HCT116 (cell line): ENCODE results near the gene SUPT3H. TPM values are rescaled to one million over a fixed set of nuclear protein-coding genes. Genes with fewer than 3 reads are reported as not detected.

Experiments used
- ATAC-seq: fragments of 200-7000 bp; cut with Tn5 transposase; 2 replicates; pipeline ENCODE4 v1.9.1; 2020; ENCODE audit warnings: mild to moderate bottlenecking, moderate library complexity
- BruUV-seq: library from RNA; stranded (reverse); fragments of 400-500 nt; replicated peaks from 2 replicates; lab custom pipeline; 2021; lab: Mats Ljungman, UMichigan
- CTCF ChIA-PET: fragments of 300-600 bp; sonication (Branson Sonifier 250); formaldehyde crosslinking; loops from one replicate; lab custom pipeline; 2021; ENCODE audit warnings: antibody characterized with exemption; lab: Charles Lee
- POLR2A ChIA-PET: fragments of 300-600, 350-600 bp; sonication (Branson Sonifier 250); formaldehyde crosslinking; loops from one replicate; lab custom pipeline; 2021; ENCODE audit warnings: antibody characterized with exemption; lab: Charles Lee
- RAD21 ChIA-PET, 2 experiments: fragments of 300-600 bp; sonication (Branson Sonifier 250); formaldehyde crosslinking; loops; one replicate each; lab custom pipeline; 2023; ENCODE audit warnings: low total read pairs in 2 of 2; ENCODE audit not compliant: uncharacterized antibody in 2 of 2, unreplicated experiment in 2 of 2, low non-redundant PET in 1 of 2; lab: Charles Lee
- DNase-seq: peaks from one replicate; pipeline ENCODE4 v3.0.0-alpha.2; 2010; ENCODE audit warnings: low read depth, low spot score
- H2AFZ ChIP-seq: fragments of 200-600 bp; shearing (Covaris generic), sonication (generic); 2 replicates; pipeline ENCODE4 v1.6.1; 2017; ENCODE audit warnings: low read depth, mixed run types, mixed read lengths, antibody characterized with exemption, low read length; ENCODE audit not compliant: poor library complexity, severe bottlenecking
- H3K27ac ChIP-seq: 2 replicates; pipeline ENCODE4 v1.5.1; 2012; ENCODE audit warnings: low read depth, low read length
- H3K27me3 ChIP-seq: fragments of 200-600 bp; sonication (generic); 2 replicates; pipeline ENCODE4 v1.6.1; 2016; ENCODE audit warnings: mixed run types, low read length, mixed read lengths; ENCODE audit not compliant: insufficient read depth
- H3K36me3 ChIP-seq, 2 experiments: fragments of 200-500 bp in 1 of 2; fragments of 200-600 bp in 1 of 2; sonication (Bioruptor generic) in 1 of 2; sonication (generic) in 1 of 2; 2 replicates each; pipeline versions ENCODE4 v1.5.1 to v1.6.1; 2014 to 2016; ENCODE audit warnings: low read length in 2 of 2, inconsistent platforms in 1 of 2, mixed read lengths in 1 of 2, mixed run types in 1 of 2; ENCODE audit not compliant: insufficient read depth in 2 of 2, control insufficient read depth in 1 of 2
- H3K4me1 ChIP-seq, 2 experiments: fragments of 200-600 bp in 1 of 2; sonication (generic) in 1 of 2; 2 replicates each; pipeline versions ENCODE4 v1.5.1 to v1.6.1; 2012 to 2017; ENCODE audit warnings: low read length in 2 of 2, inconsistent platforms in 1 of 2, mild to moderate bottlenecking in 1 of 2, mixed read lengths in 1 of 2, mixed run types in 1 of 2, moderate library complexity in 1 of 2; ENCODE audit not compliant: insufficient read depth in 2 of 2, control insufficient read depth in 1 of 2
- H3K4me2 ChIP-seq: fragments of 200-600 bp; sonication (generic); 2 replicates; pipeline ENCODE4 v1.6.1; 2017; ENCODE audit warnings: mixed run types, low read length, mixed read lengths
- H3K4me3 ChIP-seq, 2 experiments: fragments of 200-600 bp in 1 of 2; sonication (generic) in 1 of 2; replicated peaks in 1 of 2; 2 replicates each; pipeline ENCODE4 v1.5.1; 2011 to 2016; ENCODE audit warnings: low read length in 2 of 2, control low read depth in 1 of 2, low read depth in 1 of 2, mild to moderate bottlenecking in 1 of 2, mixed read lengths in 1 of 2, mixed run types in 1 of 2
- H3K79me2 ChIP-seq: fragments of 200-600 bp; sonication (generic); 2 replicates; pipeline ENCODE4 v1.6.1; 2017; ENCODE audit warnings: mild to moderate bottlenecking, mixed run types, low read length, moderate library complexity, mixed read lengths; ENCODE audit not compliant: insufficient read depth
- H3K9ac ChIP-seq: fragments of 200-600 bp; sonication (generic); 2 replicates; pipeline ENCODE4 v1.6.1; 2016; ENCODE audit warnings: low read length, mixed read lengths
- H3K9me2 ChIP-seq: fragments of 200-600 bp; sonication (generic), shearing (Covaris generic); 2 replicates; pipeline ENCODE4 v1.6.1; 2017; ENCODE audit warnings: mixed run types, mild to moderate bottlenecking, moderate library complexity; ENCODE audit not compliant: insufficient read depth
- H3K9me3 ChIP-seq, 2 experiments: fragments of 200-500 bp in 1 of 2; fragments of 200-600 bp in 1 of 2; sonication (Bioruptor generic) in 1 of 2; sonication (generic) in 1 of 2; 2 replicates each; pipeline ENCODE4 v1.6.1; 2014 to 2017; ENCODE audit warnings: low read length in 2 of 2, mixed read lengths in 2 of 2, inconsistent platforms in 1 of 2, low read depth in 1 of 2, mild to moderate bottlenecking in 1 of 2, mixed run types in 1 of 2, moderate library complexity in 1 of 2; ENCODE audit not compliant: control insufficient read depth in 1 of 2, insufficient read depth in 1 of 2
- H4K20me1 ChIP-seq: fragments of 200-600 bp; sonication (generic), shearing (Covaris generic); 2 replicates; pipeline ENCODE4 v1.6.1; 2017; ENCODE audit warnings: mixed run types, mild to moderate bottlenecking, moderate library complexity; ENCODE audit not compliant: insufficient read depth
- REST ChIP-seq: IDR thresholded peaks from 2 replicates; pipeline ENCODE4 v1.6.1; 2012; ENCODE audit warnings: low read depth
- intact Hi-C: fragments of 100-400 bp; cut with micrococcal nuclease; formaldehyde crosslinking; loops from 2 replicates; pipeline ENCODE4 v1.10.0; 2022
- microRNA counts: library from miRNA; unstranded; fragments of <30 nt; microRNA quantifications from one replicate; lab custom pipeline; 2015
- microRNA-seq: library from miRNA; unstranded; fragments of <30 nt; microRNA quantifications from one replicate; pipeline ENCODE4, GENCODE V29; 2016; ENCODE audit warnings: borderline number of aligned reads
- total RNA-seq: library from RNA; stranded (reverse); gene quantifications from one replicate; pipeline ENCODE4 v1.2.1, GENCODE V29; 2021; ENCODE audit not compliant: unreplicated experiment

The SUPT3H gene
- total RNA-seq, 1 experiment from 2014 or later = 7.4 TPM

GRCh38 chr6:44779130-44779826, 598.5 kb downstream of the SUPT3H start:
- CTCF ChIA-PET = no interaction called here
- Histone ChIP-seq H3K4me3 (no peak overlapping the region), H3K4me1 (no peaks in the 10 kb centered on the region), H3K36me3 (no peaks in the 10 kb centered on the region), H3K27ac (no peak overlapping the region), H3K9me2 (no peaks in the 10 kb centered on the region), H2AFZ (no peak overlapping the region), H4K20me1 (no peaks in the 10 kb centered on the region), H3K27me3 (no peaks in the 10 kb centered on the region), H3K9ac (no peak overlapping the region), H3K9me3 (peaks cover 0 to 3% of the 10 kb centered on the region in 2 experiments; a peak in 1 of 4 replicates), H3K4me2 (no peak overlapping the region), H3K79me2 (no peaks in the 10 kb centered on the region)
- intact Hi-C loops = no loop called here
- POLR2A ChIA-PET = no interaction called here
- DNase-seq (no peak), ATAC-seq (no peak)
- RAD21 ChIA-PET = no interaction called here
- TF ChIP-seq REST = no peak
- no TSS peak for BruUV-seq

MicroRNAs within 50 kb of the gene (microRNA counts, 767-probe panel; counts per million panel counts)
- microRNA hsa-miR-586 (lab: Ali Mortazavi, UCI) = not detected

Small RNA genes lying within 50 kb of the gene (microRNA-seq; reads per million reads assigned to microRNA genes)
- gene MIR586 = 2.8 reads per million

Other genes with a start within 250 kb of the SUPT3H start
- gene RUNX2, start 49.6 kb downstream of the SUPT3H start, total RNA-seq = 1.1 TPM